Effector memory CD4-positive, alpha-beta T cell (primary cell): ENCODE data around the gene CUL3.

ENCODE experiments used
- DNase-seq, 3 donors: peaks; one replicate each; pipeline ENCODE4 v3.0.0-alpha.2; 2020
- H3K27ac ChIP-seq: 2 replicates; pipeline ENCODE4 v1.7.0; 2013; ENCODE audit warnings: mild to moderate bottlenecking, low read length, moderate library complexity; ENCODE audit not compliant: insufficient read depth, poor library complexity, severe bottlenecking
- H3K27me3 ChIP-seq: replicated peaks from 2 replicates; pipeline ENCODE4 v1.7.0; 2013; ENCODE audit warnings: mild to moderate bottlenecking, low read length; ENCODE audit not compliant: insufficient read depth, control insufficient read depth, poor library complexity, severe bottlenecking
- H3K36me3 ChIP-seq: 2 replicates; pipeline ENCODE4 v1.7.0; 2013; ENCODE audit warnings: mild to moderate bottlenecking, low read length, moderate library complexity; ENCODE audit not compliant: control insufficient read depth, insufficient read depth
- H3K4me1 ChIP-seq: 2 replicates; pipeline ENCODE4 v1.7.0; 2013; ENCODE audit warnings: low read length, mild to moderate bottlenecking; ENCODE audit not compliant: control insufficient read depth, insufficient read depth, poor library complexity, severe bottlenecking
- H3K4me3 ChIP-seq: 2 replicates; pipeline ENCODE4 v1.7.0; 2013; ENCODE audit warnings: low read length, low read depth, mild to moderate bottlenecking; ENCODE audit not compliant: insufficient read depth, poor library complexity, severe bottlenecking
- H3K9me3 ChIP-seq: 2 replicates; pipeline ENCODE4 v1.7.0; 2013; ENCODE audit warnings: mild to moderate bottlenecking, low read length, moderate library complexity; ENCODE audit not compliant: control insufficient read depth

CUL3 gene

DNA sequence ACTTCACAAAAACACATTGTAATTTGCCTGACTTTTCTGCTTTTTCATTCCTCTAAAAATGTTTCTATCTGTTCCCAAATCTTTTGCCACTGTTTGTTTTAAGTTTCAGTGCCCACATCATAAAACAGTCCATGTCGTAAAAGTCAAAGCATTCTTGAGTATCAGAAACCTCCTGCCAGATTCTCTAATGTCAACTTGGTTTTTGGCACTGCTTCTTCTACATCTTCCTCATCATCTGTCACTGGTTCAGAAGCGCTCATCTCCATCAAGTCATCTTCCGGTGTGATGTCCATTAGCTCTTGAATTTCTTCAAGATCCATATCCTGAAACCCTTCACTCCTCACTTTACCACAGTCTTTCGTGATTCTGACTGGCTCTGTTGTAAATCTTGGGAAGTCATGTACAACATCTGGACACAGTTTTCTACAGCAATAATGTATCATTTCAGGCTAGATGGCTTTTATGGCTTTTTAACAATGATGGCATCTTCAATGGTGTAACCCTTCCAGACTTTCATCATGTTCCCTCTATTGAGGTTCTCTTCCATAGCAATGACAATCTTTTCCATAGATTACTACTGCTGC lies 19.6 kb downstream of the CUL3 start:
- no peak for DNase-seq
- H3K27me3 ChIP-seq, result no peaks in the 10 kb centered on the region
- no peaks in the 10 kb centered on the region for H3K9me3 ChIP-seq
- H3K4me1 ChIP-seq, result peaks cover 19% of the 10 kb centered on the region
- H3K4me3 ChIP-seq, result no peak overlapping the region
- peaks cover 4% of the 10 kb centered on the region for H3K36me3 ChIP-seq
- H3K27ac ChIP-seq, result no peak overlapping the region

DNA sequence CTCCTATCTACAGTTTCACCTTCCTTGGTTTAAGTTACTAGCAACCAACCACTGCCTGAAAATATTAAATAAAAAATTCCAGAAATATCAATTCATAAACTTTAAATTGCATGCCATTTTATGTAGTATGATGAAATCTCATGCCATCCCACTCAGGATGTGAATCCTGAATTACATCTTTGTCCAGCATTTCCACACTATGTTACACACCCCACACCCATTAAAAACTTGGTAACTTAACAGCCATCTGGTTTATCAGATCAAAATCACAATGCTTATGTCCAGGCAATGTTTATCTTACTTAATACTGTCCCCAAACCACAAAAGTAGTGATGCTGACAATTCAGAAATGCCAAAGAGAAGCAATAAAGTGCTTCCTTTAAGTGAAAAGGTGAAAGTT lies 21.6 kb downstream of the CUL3 start:
- no peaks in the 10 kb centered on the region for H3K27me3 ChIP-seq
- DNase-seq, result no peak
- peaks cover 4% of the 10 kb centered on the region for H3K36me3 ChIP-seq
- H3K27ac ChIP-seq, result no peak overlapping the region
- H3K9me3 ChIP-seq, result no peaks in the 10 kb centered on the region
- H3K4me1 ChIP-seq, result peaks cover 15% of the 10 kb centered on the region
- H3K4me3 ChIP-seq, result no peak overlapping the region

DNA sequence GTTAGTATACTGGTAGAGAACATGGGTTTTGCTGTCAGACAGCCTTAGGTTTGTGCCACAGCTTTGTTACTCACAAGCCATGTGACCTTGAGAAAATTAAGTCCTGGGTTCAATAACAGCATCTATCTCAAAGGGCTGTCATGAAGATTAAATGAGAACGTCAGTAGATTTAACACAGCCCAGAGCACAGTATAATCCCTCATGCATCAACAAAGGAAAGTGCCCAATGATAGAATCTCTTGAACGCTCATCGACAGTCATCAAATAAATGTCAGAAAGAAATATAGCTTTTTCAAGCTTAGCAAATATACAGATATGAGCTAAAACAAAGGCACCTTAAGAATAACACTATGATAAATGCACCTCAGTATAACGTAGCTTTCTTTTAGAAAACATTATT lies 22.3 kb downstream of the CUL3 start:
- Histone ChIP-seq H3K4me1 (peaks cover 15% of the 10 kb centered on the region), H3K4me3 (no peak overlapping the region), H3K36me3 (peaks cover 4% of the 10 kb centered on the region), H3K9me3 (no peaks in the 10 kb centered on the region), H3K27me3 (no peaks in the 10 kb centered on the region), H3K27ac (no peak overlapping the region)
- no peak for DNase-seq

DNA sequence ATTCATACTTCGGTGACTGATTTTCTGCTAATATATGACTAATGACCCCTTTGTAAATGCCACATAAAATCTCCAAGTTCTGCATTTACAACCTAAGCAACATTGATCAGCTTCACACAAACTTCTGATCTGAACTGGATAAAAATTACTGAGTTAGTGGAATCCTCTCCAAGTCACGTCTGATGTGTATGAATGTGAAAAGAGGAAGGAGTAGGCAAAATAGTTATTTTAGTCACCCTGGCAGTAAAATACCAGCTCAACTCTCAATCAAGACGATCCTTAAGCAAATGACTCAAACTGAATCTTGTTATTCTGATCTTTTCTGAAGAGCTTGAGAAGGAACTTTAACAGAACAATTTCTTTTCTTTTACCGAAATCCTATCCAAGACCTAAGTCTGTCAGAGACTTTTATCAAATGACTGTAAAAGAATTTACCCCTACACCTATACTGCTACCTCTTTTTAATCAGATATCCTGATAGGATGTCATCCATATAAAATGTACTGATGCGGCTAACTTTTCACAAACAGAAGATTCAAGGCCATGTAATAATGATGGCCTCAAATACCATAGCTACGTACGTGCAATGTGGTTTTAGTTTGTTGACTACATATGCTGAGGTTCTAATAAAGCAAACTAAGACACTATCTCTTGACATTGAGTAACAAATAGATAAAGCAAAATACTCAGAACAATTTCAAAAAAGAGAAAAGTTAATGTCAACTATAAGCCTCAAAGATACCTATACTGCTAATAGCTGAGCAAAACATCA lies 23.7 kb downstream of the CUL3 start:
- no peaks in the 10 kb centered on the region for H3K9me3 ChIP-seq
- H3K27ac ChIP-seq, result no peak overlapping the region
- H3K36me3 ChIP-seq, result no peaks in the 10 kb centered on the region
- no peak overlapping the region for H3K4me3 ChIP-seq
- DNase-seq, result no peak
- H3K27me3 ChIP-seq, result no peaks in the 10 kb centered on the region
- peaks cover 15% of the 10 kb centered on the region for H3K4me1 ChIP-seq

DNA sequence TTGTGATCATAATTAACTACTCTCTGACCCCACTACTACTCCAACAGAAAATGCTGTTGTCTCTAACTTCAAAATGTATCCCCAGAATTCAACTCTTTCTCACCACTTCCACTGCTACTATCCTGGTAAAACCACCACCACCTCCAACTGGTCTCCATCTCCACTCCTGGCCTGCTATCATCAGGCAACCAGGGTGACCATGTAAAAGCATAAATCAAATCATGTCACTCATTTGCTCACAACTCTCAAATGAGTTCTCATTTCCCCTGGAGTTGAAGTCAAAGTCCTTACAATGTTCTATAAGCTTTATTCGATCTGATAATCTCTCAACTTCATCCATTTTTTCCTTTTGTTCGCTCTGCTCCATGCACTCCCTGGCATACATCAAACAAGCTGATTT lies 24.6 kb downstream of the CUL3 start:
- peaks cover 8% of the 10 kb centered on the region for H3K4me1 ChIP-seq
- no peak overlapping the region for H3K27ac ChIP-seq
- DNase-seq, result no peak
- no peaks in the 10 kb centered on the region for H3K36me3 ChIP-seq
- H3K9me3 ChIP-seq, result no peaks in the 10 kb centered on the region
- H3K27me3 ChIP-seq, result no peaks in the 10 kb centered on the region
- no peak overlapping the region for H3K4me3 ChIP-seq

DNA sequence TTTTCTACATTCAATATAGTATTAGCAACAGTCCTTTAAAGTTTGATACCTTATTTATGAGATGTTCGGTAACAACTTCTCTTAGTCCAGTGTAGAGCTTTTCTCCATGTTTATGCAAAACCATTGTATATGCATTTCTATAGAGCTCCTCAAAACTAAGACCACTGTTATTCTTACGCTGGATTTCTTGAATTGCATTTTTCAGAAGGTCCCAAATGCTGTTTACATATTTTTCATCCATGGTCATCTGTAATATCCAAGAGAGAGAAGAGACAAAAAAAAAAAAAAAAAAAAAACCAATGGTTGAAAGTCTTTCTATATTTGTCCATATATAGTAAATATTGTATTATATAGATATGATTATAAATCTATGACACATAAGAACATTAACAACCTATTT lies 27.6 kb downstream of the CUL3 start:
- no peaks in the 10 kb centered on the region for H3K36me3 ChIP-seq
- DNase-seq, result no peak
- no peaks in the 10 kb centered on the region for H3K27me3 ChIP-seq
- no peak overlapping the region for H3K4me3 ChIP-seq
- no peaks in the 10 kb centered on the region for H3K9me3 ChIP-seq
- no peak overlapping the region for H3K27ac ChIP-seq
- H3K4me1 ChIP-seq, result peaks cover 6% of the 10 kb centered on the region

DNA sequence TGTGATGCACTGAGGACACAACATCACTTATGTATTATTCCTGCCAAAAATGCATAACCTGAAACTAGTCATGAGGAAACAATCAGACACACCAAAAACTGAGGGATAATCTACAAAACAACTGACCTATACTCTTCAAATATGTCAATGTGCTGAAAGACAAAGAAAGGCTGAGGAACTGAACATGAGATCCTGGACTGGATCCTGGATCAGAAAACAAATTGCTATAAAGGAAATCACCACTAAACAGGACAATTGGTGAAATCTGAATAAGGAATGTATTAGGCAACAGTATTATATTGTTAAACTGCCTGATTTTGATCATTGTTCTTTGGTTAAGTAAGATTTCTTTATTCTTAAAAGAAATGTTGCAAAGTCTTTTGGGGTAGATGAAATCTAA lies 28.8 kb downstream of the CUL3 start:
- Histone ChIP-seq H3K4me3 (no peak overlapping the region), H3K36me3 (no peaks in the 10 kb centered on the region), H3K4me1 (no peaks in the 10 kb centered on the region), H3K27me3 (no peaks in the 10 kb centered on the region), H3K27ac (no peak overlapping the region), H3K9me3 (no peaks in the 10 kb centered on the region)
- DNase-seq, result no peak

DNA sequence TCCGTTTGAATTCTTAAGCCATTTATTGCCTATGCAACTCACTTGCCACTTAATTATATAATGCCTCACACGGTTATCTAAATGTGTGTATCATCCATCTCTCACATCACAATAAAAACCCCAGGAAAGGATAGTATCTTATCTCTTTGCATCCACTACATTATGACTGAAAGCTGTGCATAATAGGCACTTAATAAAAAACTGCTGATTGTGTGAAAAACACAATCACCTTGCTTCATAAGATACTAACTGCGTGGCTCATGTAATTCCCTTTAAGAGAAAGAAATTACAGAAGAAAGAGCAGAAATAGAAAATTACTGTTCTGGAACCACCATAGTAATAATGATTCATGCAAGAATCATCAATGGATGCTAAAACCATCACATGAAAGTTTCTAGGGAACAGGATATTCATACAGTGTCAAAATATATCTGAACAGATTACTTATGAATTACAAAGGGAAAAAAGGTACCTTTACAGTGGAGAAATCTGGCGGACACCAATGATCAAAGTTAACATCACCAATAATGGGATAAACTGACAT lies 29.3 kb downstream of the CUL3 start:
- no peaks in the 10 kb centered on the region for H3K9me3 ChIP-seq
- no peaks in the 10 kb centered on the region for H3K27me3 ChIP-seq
- H3K36me3 ChIP-seq, result no peaks in the 10 kb centered on the region
- H3K4me1 ChIP-seq, result no peaks in the 10 kb centered on the region
- no peak overlapping the region for H3K4me3 ChIP-seq
- H3K27ac ChIP-seq, result no peak overlapping the region
- DNase-seq, result no peak

DNA sequence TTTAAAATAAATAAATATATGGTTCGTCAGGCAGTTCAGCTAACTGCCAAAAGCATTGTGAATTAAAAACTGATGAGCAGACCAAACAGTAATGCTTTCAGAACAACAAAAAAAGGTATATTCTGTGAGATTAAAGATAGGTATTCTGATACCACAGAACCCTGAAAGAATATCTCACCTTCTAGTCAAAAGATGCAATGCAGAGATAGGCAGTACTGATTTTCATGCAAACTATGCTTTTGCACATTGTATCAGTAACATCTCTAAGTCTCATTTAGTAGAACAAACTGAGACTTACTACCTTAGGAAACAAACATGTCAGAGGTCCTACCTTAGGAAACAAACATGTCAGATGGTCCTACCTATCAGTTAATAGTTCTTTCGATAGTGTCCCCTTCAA lies 32.4 kb downstream of the CUL3 start:
- H3K27me3 ChIP-seq, result no peaks in the 10 kb centered on the region
- no peak overlapping the region for H3K4me3 ChIP-seq
- no peaks in the 10 kb centered on the region for H3K36me3 ChIP-seq
- H3K27ac ChIP-seq, result no peak overlapping the region
- no peaks in the 10 kb centered on the region for H3K4me1 ChIP-seq
- H3K9me3 ChIP-seq, result no peaks in the 10 kb centered on the region
- DNase-seq, result no peak

DNA sequence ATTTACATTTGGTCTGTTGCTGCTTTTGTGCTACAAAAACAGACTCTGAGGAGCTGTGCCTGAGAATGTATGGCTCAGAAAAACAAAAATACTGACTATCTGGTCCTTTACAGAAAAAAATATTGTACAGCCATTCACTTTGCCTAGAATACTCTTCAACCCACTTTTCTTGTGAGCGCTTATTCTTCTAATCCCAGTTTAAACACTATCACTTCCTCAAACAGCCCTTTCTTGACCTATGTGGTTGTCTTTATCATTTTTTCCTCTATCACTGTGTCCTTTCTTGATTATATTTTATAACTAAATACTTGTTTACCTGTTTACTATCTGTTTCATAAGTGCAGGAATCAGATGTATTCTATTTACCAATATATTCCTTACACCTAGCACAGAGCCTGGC lies 33.5 kb downstream of the CUL3 start:
- Histone ChIP-seq H3K36me3 (no peaks in the 10 kb centered on the region), H3K27ac (no peak overlapping the region), H3K4me3 (no peak overlapping the region), H3K4me1 (no peaks in the 10 kb centered on the region), H3K9me3 (no peaks in the 10 kb centered on the region), H3K27me3 (no peaks in the 10 kb centered on the region)
- no peak for DNase-seq
